GM12878 (cell line): ENCODE measurements around the gene USP21. TPM values are rescaled to one million over a fixed set of nuclear protein-coding genes. Genes with fewer than 3 reads are reported as not detected.

Experiments used
- ATAC-seq: fragments of 200-7000 bp; cut with Tn5 transposase; 3 replicates; pipeline ENCODE4 v1.9.1; 2020; ENCODE audit warnings: mild to moderate bottlenecking, moderate library complexity
- BruUV-seq: library from RNA; stranded (reverse); fragments of 400-500 nt; replicated peaks from 2 replicates; lab custom pipeline; 2021; lab: Mats Ljungman, UMichigan
- CTCF ChIA-PET: fragments of 300-600 bp; sonication (Branson Sonifier 250); formaldehyde crosslinking; extraction: SDS; loops from one replicate; lab custom pipeline; 2021; ENCODE audit warnings: inconsistent platforms; lab: Yijun Ruan, JAX
- POLR2A ChIA-PET: fragments of 350-600 bp; formaldehyde crosslinking; extraction: SDS; loops from one replicate; lab custom pipeline; 2021; ENCODE audit warnings: inconsistent platforms; lab: Charles Lee
- RAD21 ChIA-PET: fragments of 300-600 bp; sonication (Branson Sonifier 250); formaldehyde crosslinking; loops from one replicate; lab custom pipeline; 2023; ENCODE audit warnings: antibody characterized with exemption; ENCODE audit not compliant: unreplicated experiment; lab: Charles Lee
- SMC1A ChIA-PET: fragments of 300-600 bp; sonication (Branson Sonifier 250); formaldehyde crosslinking; loops from one replicate; lab custom pipeline; 2023; ENCODE audit not compliant: unreplicated experiment, uncharacterized antibody; lab: Charles Lee
- DNase-seq: peaks from one replicate; pipeline ENCODE4 v3.0.0-alpha.2; 2011; ENCODE audit warnings: low read depth, low spot score
- FAIRE-seq: peaks from 3 replicates; lab custom pipeline; 2011; peaks lifted over from hg19 to GRCh38; lab: Jason Lieb, UNC
- H2AFZ ChIP-seq: 2 replicates; pipeline ENCODE4 v1.6.0; 2011; ENCODE audit warnings: low read depth, low read length, control low read depth; ENCODE audit not compliant: control insufficient read depth
- H3K27ac ChIP-seq: 2 replicates; pipeline ENCODE4 v1.5.1; 2011; ENCODE audit warnings: control low read depth; ENCODE audit not compliant: control insufficient read depth, insufficient read depth
- H3K27me3 ChIP-seq, 2 experiments: replicated peaks in 1 of 2; 2 replicates each; pipeline versions ENCODE4 v1.6.0 to v1.6.1; 2011; ENCODE audit warnings: low read length in 1 of 2; ENCODE audit not compliant: control insufficient read depth in 2 of 2, insufficient read depth in 2 of 2
- H3K36me3 ChIP-seq, 2 experiments: 2 replicates each; pipeline ENCODE4 v1.5.1; 2011; ENCODE audit warnings: low read length in 1 of 2; ENCODE audit not compliant: control insufficient read depth in 2 of 2, insufficient read depth in 2 of 2
- H3K4me1 ChIP-seq: 2 replicates; pipeline ENCODE4 v1.6.1; 2011; ENCODE audit warnings: mild to moderate bottlenecking, low read length, moderate library complexity, mixed read lengths; ENCODE audit not compliant: control insufficient read depth, insufficient read depth
- H3K4me2 ChIP-seq: 2 replicates; pipeline ENCODE4 v1.6.0; 2011; ENCODE audit warnings: control low read depth; ENCODE audit not compliant: control insufficient read depth, insufficient read depth
- H3K4me3 ChIP-seq: fragments of 200-600 bp; sonication (generic); 2 replicates; pipeline ENCODE4 v1.5.1; 2016
- H3K79me2 ChIP-seq: 2 replicates; pipeline ENCODE4 v1.6.0; 2011; ENCODE audit warnings: low read length; ENCODE audit not compliant: control insufficient read depth, insufficient read depth
- H3K9ac ChIP-seq: 2 replicates; pipeline ENCODE4 v1.8.0; 2011; ENCODE audit warnings: low read length, control low read depth, mixed read lengths; ENCODE audit not compliant: control insufficient read depth, insufficient read depth
- H3K9me3 ChIP-seq: replicated peaks from 3 replicates; pipeline ENCODE4 v1.5.1; 2011; ENCODE audit warnings: mild to moderate bottlenecking, low read length; ENCODE audit not compliant: control insufficient read depth, insufficient read depth
- H4K20me1 ChIP-seq: 2 replicates; pipeline ENCODE4 v1.6.0; 2011; ENCODE audit not compliant: control insufficient read depth, insufficient read depth
- BCLAF1 ChIP-seq: fragments of 450-650 bp; IDR thresholded peaks from 2 replicates; pipeline ENCODE4 v1.6.1; 2017; ENCODE audit warnings: antibody characterized with exemption, mild to moderate bottlenecking, moderate library complexity
- CBFB ChIP-seq: IDR thresholded peaks from 2 replicates; pipeline ENCODE4 v1.6.1; 2016; ENCODE audit warnings: antibody characterized with exemption, low read depth
- CHD4 ChIP-seq: fragments of 200-600 bp; sonication (generic); IDR thresholded peaks from 2 replicates; pipeline ENCODE4 v1.6.1; 2016; ENCODE audit warnings: mild to moderate bottlenecking
- E4F1 ChIP-seq: fragments of 450-650 bp; IDR thresholded peaks from 2 replicates; pipeline ENCODE4 v1.6.1; 2018; ENCODE audit warnings: borderline replicate concordance, mild to moderate bottlenecking; ENCODE audit not compliant: partially characterized antibody
- EED ChIP-seq: sonication (generic); IDR thresholded peaks from 2 replicates; pipeline ENCODE4 v1.6.1; 2016; ENCODE audit warnings: antibody characterized with exemption, low read depth
- HDGF ChIP-seq: fragments of 450-650 bp; IDR thresholded peaks from 2 replicates; pipeline ENCODE4 v1.6.1; 2016; ENCODE audit warnings: antibody characterized with exemption
- IRF3 ChIP-seq: fragments of 450-650 bp; IDR thresholded peaks from 2 replicates; pipeline ENCODE4 v1.6.1; 2014; ENCODE audit warnings: mild to moderate bottlenecking
- JUND ChIP-seq: IDR thresholded peaks from 2 replicates; pipeline ENCODE4 v1.6.1; 2012; ENCODE audit warnings: low read depth, mild to moderate bottlenecking, low read length, improper control_type of control experiment, moderate library complexity
- MTA3 ChIP-seq: IDR thresholded peaks from 2 replicates; pipeline ENCODE4 v1.6.1; 2012; ENCODE audit warnings: low read length, inconsistent platforms, borderline replicate concordance
- MYC ChIP-seq: IDR thresholded peaks from 2 replicates; pipeline ENCODE4 v1.6.1; 2011; ENCODE audit warnings: mild to moderate bottlenecking, low read length, moderate library complexity, inconsistent platforms; ENCODE audit not compliant: insufficient read depth, insufficient replicate concordance, insufficient read length, severe bottlenecking
- NBN ChIP-seq: fragments of 450-650 bp; IDR thresholded peaks from 2 replicates; pipeline ENCODE4 v1.6.1; 2016
- NFYA ChIP-seq: IDR thresholded peaks from 2 replicates; pipeline ENCODE4 v1.6.1; 2011; ENCODE audit warnings: low read depth, mild to moderate bottlenecking, low read length, improper control_type of control experiment, borderline replicate concordance
- RBBP5 ChIP-seq: fragments of 200-600 bp; sonication (generic); conservative IDR thresholded peaks from 2 replicates; pipeline ENCODE4 v1.6.1; 2016
- USF1 ChIP-seq: IDR thresholded peaks from 2 replicates; pipeline ENCODE4 v1.6.1; 2011; ENCODE audit warnings: borderline replicate concordance, low read depth, mild to moderate bottlenecking, moderate library complexity, mixed read lengths, low read length; ENCODE audit not compliant: insufficient read depth; ENCODE audit errors: extremely low read length
- WGBS: methylation state at CpG from one replicate; pipeline ENCODE4 v1.1.6; 2016; ENCODE audit warnings: low lambda C conversion rate; ENCODE audit not compliant: insufficient replicate concordance, insufficient coverage; ENCODE audit errors: missing lambda C conversion rate; 5-methylcytosine and 5-hydroxymethylcytosine counted together
- in situ Hi-C: fragments of 300-500 bp; cut with MboI; formaldehyde crosslinking; loops from 9 replicates; pipeline ENCODE4 v1.14.3; 2018; ENCODE audit warnings: mixed read lengths
- intact Hi-C: fragments of 100-400 bp; cut with micrococcal nuclease; formaldehyde crosslinking; loops from one replicate; pipeline ENCODE4 v1.14.2; 2022; ENCODE audit not compliant: unreplicated experiment
- polyA plus RNA-seq, 11 experiments: library from polyadenylated mRNA; depleted of rRNA in 4 of 11; unstranded in 6 of 11; stranded (reverse) in 5 of 11; fragments of >200 nt; fragmentation: Nextera tagmentation in 4 of 11; fragmentation: Illumina TruSeq in 1 of 11; extraction: Ambion mirVana in 4 of 11; extraction: Trizol in 1 of 11; gene quantifications; 1 replicate in 1 of 11; 2 replicates in 10 of 11; pipeline versions ENCODE4 v1.2.1 to v1.2.3, GENCODE V29; 2011 to 2016; ENCODE audit warnings: inconsistent platforms in 2 of 11, missing spikeins in 2 of 11, low read depth in 1 of 11
- total RNA-seq, 4 experiments: library from RNA; depleted of rRNA in 3 of 4; stranded (reverse); fragments of >200 nt in 3 of 4; fragmentation: Illumina TruSeq in 1 of 4; extraction: Trizol in 1 of 4; gene quantifications; 2 replicates each; pipeline versions ENCODE4 v1.2.1 to v1.2.3, GENCODE V29; 2013 to 2021

Gene USP21
- total and polyA plus RNA-seq, 10 of the 15 experiments (the other 5 are each of a cell fraction or from before 2014, with no cell fraction given), result 3.2 to 28.6 (median 16.6) TPM

GRCh38 chr1:161165742-161166668 lies 6.7 kb downstream of the USP21 start, which contains the start of gene PPOX:
TSS of gene PPOX (plus strand) at chr1:161166426. CDS start at chr1:161166848, 422 bp downstream.
- peak within 1 kb of the TSS; percentile 54 for H3K27ac ChIP-seq
- H3K9me3 ChIP-seq, result no peaks in the 10 kb centered on the region
- no peaks in the 10 kb centered on the region for H3K27me3 ChIP-seq
- CTCF ChIA-PET, result interaction anchor here (0.6 to 5.0 kb wide), 33 partner anchors 9 to 223 kb away, joined by 3 to 60 read pairs (median 5); partner anchors contain the start of genes APOA2, B4GALT3, CFAP126 and DEDD
- peak within 1 kb of the TSS; percentile 68 for H3K9ac ChIP-seq
- TSS peak; percentile 58 for BruUV-seq
- H3K36me3 ChIP-seq, result peaks cover 6 to 10% of the 10 kb centered on the region in 2 experiments; a peak in 3 of 4 replicates
- no peaks in the 10 kb centered on the region for H4K20me1 ChIP-seq
- FAIRE-seq (peak; percentile 99), ATAC-seq (peak; percentile 97), DNase-seq (peak; percentile 92)
- 2% methylated on average over 54 of the region's 54 CpGs for WGBS
- peaks cover 8% of the 10 kb centered on the region for H3K4me1 ChIP-seq
- H3K79me2 ChIP-seq, result no peaks in the 10 kb centered on the region
- SMC1A ChIA-PET, result interaction anchor here (0.7 to 3.5 kb wide), 25 partner anchors 8 to 331 kb away, joined by 3 to 18 read pairs (median 5); partner anchors contain the start of genes APOA2, B4GALT3, CFAP126 and NDUFS2
- POLR2A ChIA-PET, result interaction anchor here (0.5 to 2.9 kb wide), 21 partner anchors 8 to 232 kb away, joined by 3 to 17 read pairs (median 5); partner anchors contain the start of genes ARHGAP30, B4GALT3, DEDD and NDUFS2
- in situ Hi-C loops, result no loop called here
- peak within 1 kb of the TSS; percentile 86 for H3K4me3 ChIP-seq
- H3K4me2 ChIP-seq, result peak within 1 kb of the TSS; percentile 99
- RAD21 ChIA-PET, result interaction anchor here (0.9 to 4.8 kb wide), 19 partner anchors 10 to 573 kb away, joined by 3 to 34 read pairs (median 5); partner anchors contain the start of genes ARHGAP30, B4GALT3, DEDD and NDUFS2
- intact Hi-C loops, result no loop called here
- peak within 1 kb of the TSS; percentile 78 for H2AFZ ChIP-seq
- TF ChIP-seq EED (no peak), HDGF (no peak; the same call in 1 of the 2 replicates), USF1 (peak; percentile 59), CBFB (peak; percentile 73), RBBP5 (no peak), CHD4 (no peak), JUND (0 out of 2 replicates have a peak, but pooled peaks have one; percentile 3), IRF3 (0 out of 2 replicates have a peak, but pooled peaks have one; percentile 43), MYC (no peak), MTA3 (no peak; the same call in 1 of the 2 replicates), E4F1 (peak; percentile 39), BCLAF1 (no peak), NBN (peak; percentile 79; the same call in 1 of the 2 replicates), NFYA (peak; percentile 42)
